SH-SY5Y (cell line): ENCODE results near the gene USP17L12.
"Not testable (repeated sequence)": the region's sequence is repeated elsewhere in the genome, so short reads cannot be mapped to it uniquely, and the experiment has no call there.

Experiments used
- GATA2 ChIP-seq: IDR thresholded peaks from 2 replicates; pipeline ENCODE4 v1.6.1; 2011; ENCODE audit warnings: mild to moderate bottlenecking, low read depth, low read length
- GATA3 ChIP-seq: IDR thresholded peaks from 2 replicates; pipeline ENCODE4 v1.6.1; 2011; ENCODE audit warnings: low read depth, mild to moderate bottlenecking, low read length, moderate library complexity

GRCh38 chr4:9210357-9210756 lies 9.6 kb upstream of the USP17L12 start, which contains the start of gene USP17L10:
- TF ChIP-seq GATA2, GATA3: not testable (repeated sequence)
